Activated CD4-positive, alpha-beta T cell treated with anti-CD3 and anti-CD28 coated beads, Interleukin-2, amount 50 U/mL, for 1 hour (primary cell): Measurements from ENCODE around the gene OR9G4.

Source experiments
- DNase-seq: peaks from one replicate; pipeline ENCODE4 v3.0.0-alpha.2; 2020

Gene OR9G4

GRCh38 chr11:56748597-56748996 lies at the start of gene OR9G4:
Gene OR9G4 (minus strand): TSS chr11:56748697. CDS start chr11:56743766, 4,931 bp downstream.
- no peak for DNase-seq

GRCh38 chr11:56783448-56784041 lies 35.0 kb upstream of the OR9G4 start:
- DNase-seq: no peak

GRCh38 chr11:56782167-56782847 lies 33.8 kb upstream of the OR9G4 start:
- DNase-seq: no peak

GRCh38 chr11:56776809-56777208 lies 28.3 kb upstream of the OR9G4 start:
- no peak for DNase-seq

- no peak for DNase-seq
These were observed 16.5 kb upstream of the OR9G4 start for GRCh38 chr11:56764976-56765375.

- no peak for DNase-seq
These were observed 3.0 kb upstream of the OR9G4 start for GRCh38 chr11:56751480-56751879.

GRCh38 chr11:56750190-56750589 lies 1.7 kb upstream of the OR9G4 start:
- DNase-seq: no peak

- no peak for DNase-seq
These were observed 7.6 kb downstream of the OR9G4 start for GRCh38 chr11:56740886-56741285.

- DNase-seq: no peak
These were observed 8.4 kb downstream of the OR9G4 start for GRCh38 chr11:56740107-56740506.

- DNase-seq: no peak
These were observed 28.0 kb downstream of the OR9G4 start for GRCh38 chr11:56720513-56720912.

- DNase-seq: no peak
These were observed 32.1 kb downstream of the OR9G4 start for GRCh38 chr11:56716379-56716854.

GRCh38 chr11:56714206-56714605 lies 34.3 kb downstream of the OR9G4 start:
- no peak for DNase-seq

GRCh38 chr11:56706486-56706885 lies 42.0 kb downstream of the OR9G4 start:
- no peak for DNase-seq

- no peak for DNase-seq
These were observed 42.6 kb downstream of the OR9G4 start for GRCh38 chr11:56705784-56706396.

- no peak for DNase-seq
These were observed 47.5 kb downstream of the OR9G4 start for GRCh38 chr11:56700914-56701485.

- DNase-seq: no peak
These were observed 48.1 kb downstream of the OR9G4 start for GRCh38 chr11:56700242-56700913.

- DNase-seq: no peak
These were observed 49.7 kb downstream of the OR9G4 start, which contains the start of gene OR9G1 for GRCh38 chr11:56698795-56699194. Gene OR9G1 (plus strand): TSS chr11:56699095. CDS start chr11:56700388, 1,293 bp downstream.

- DNase-seq: no peak
These were observed 55.1 kb downstream of the OR9G4 start for GRCh38 chr11:56693428-56693827.
